K562 (cell line): Measurements from ENCODE around the gene PLK5. TPM values are rescaled to one million over a fixed set of nuclear protein-coding genes. Genes with fewer than 3 reads are reported as not detected.
A peak's percentile ranks its signal among the peaks of the same experiment; 100 is the strongest.

Experiments
- ATF3 ChIP-seq, 2 experiments: fragments of 450-650 bp in 1 of 2; sonication (generic) in 1 of 2; formaldehyde crosslinking in 1 of 2; IDR thresholded peaks in 1 of 2; conservative IDR thresholded peaks in 1 of 2; 2 replicates each; pipeline versions ENCODE4 v1.6.1 to v1.8.1; 2016 to 2023; ENCODE audit warnings: mild to moderate bottlenecking in 2 of 2, moderate library complexity in 2 of 2, inconsistent platforms in 1 of 2, missing genetic modification reagents in 1 of 2
- BCOR ChIP-seq: fragments of 450-650 bp; IDR thresholded peaks from 2 replicates; pipeline ENCODE4 v1.6.1; 2016
- E2F8 ChIP-seq: fragments of 450-650 bp; IDR thresholded peaks from 2 replicates; pipeline ENCODE4 v1.7.1; 2018; ENCODE audit warnings: mild to moderate bottlenecking, low read depth; ENCODE audit not compliant: partially characterized antibody
- KDM5B ChIP-seq: fragments of 200-600 bp; sonication (generic); IDR thresholded peaks from 2 replicates; pipeline ENCODE4 v1.6.1; 2012; ENCODE audit warnings: low read depth, mild to moderate bottlenecking, moderate library complexity, low read length, control low read depth, inconsistent platforms; ENCODE audit not compliant: insufficient replicate concordance
- MTA1 ChIP-seq: fragments of 450-650 bp; IDR thresholded peaks from 2 replicates; pipeline ENCODE4 v1.6.1; 2017; ENCODE audit warnings: borderline replicate concordance
- NFIX ChIP-seq: fragments of 250-450 bp; sonication (Bioruptor Pico); IDR thresholded peaks from 2 replicates; pipeline ENCODE4 v1.4.0; 2020; ENCODE audit warnings: low read depth, mild to moderate bottlenecking, moderate library complexity
- RBM17 ChIP-seq: fragments of 200-400 bp; formaldehyde crosslinking; IDR thresholded peaks from 2 replicates; pipeline ENCODE4 v1.6.1; 2017; ENCODE audit warnings: low read depth, mild to moderate bottlenecking, low read length, borderline replicate concordance
- TAL1 ChIP-seq: fragments of 450-650 bp; IDR thresholded peaks from 2 replicates; pipeline ENCODE4 v1.6.1; 2016; ENCODE audit warnings: mild to moderate bottlenecking
- TFAP4 ChIP-seq: sonication (generic); formaldehyde crosslinking; IDR thresholded peaks from 2 replicates; pipeline ENCODE4 v1.8.0; 2022; ENCODE audit warnings: missing genetic modification reagents, mild to moderate bottlenecking, moderate library complexity, borderline replicate concordance
- THAP7 ChIP-seq: fragments of 250-450 bp; sonication (Bioruptor Pico); IDR thresholded peaks from 2 replicates; pipeline ENCODE4 v1.5.0; 2021
- ZNF436 ChIP-seq: fragments of 250-450, 450-650 bp; sonication (Bioruptor Pico); formaldehyde crosslinking; IDR thresholded peaks from 2 replicates; pipeline ENCODE4 v1.7.0; 2020; ENCODE audit warnings: mild to moderate bottlenecking
- polyA plus RNA-seq, 8 experiments: library from polyadenylated mRNA; depleted of rRNA in 4 of 8; stranded (reverse) in 5 of 8; unstranded in 3 of 8; fragments of >200 nt; fragmentation: Nextera tagmentation in 2 of 8; fragmentation: Illumina TruSeq in 1 of 8; extraction: Ambion mirVana in 2 of 8; extraction: Trizol in 1 of 8; gene quantifications; 2 replicates each; pipeline versions ENCODE4 v1.2.1 to v1.2.3, GENCODE V29; 2011 to 2014; ENCODE audit warnings: inconsistent platforms in 1 of 8, missing spikeins in 1 of 8
- total RNA-seq, 7 experiments: library from RNA; depleted of rRNA in 6 of 7; stranded (reverse); fragments of >200 nt in 6 of 7; fragmentation: Illumina TruSeq in 2 of 7; extraction: Trizol in 2 of 7; gene quantifications; 2 replicates each; pipeline versions ENCODE4 v1.2.1 to v1.2.3, GENCODE V29; 2011 to 2021; ENCODE audit warnings: low replicate concordance in 1 of 7

The PLK5 gene
- total and polyA plus RNA-seq, 9 of the 15 experiments (the other 6 are each of a cell fraction or from before 2014, with no cell fraction given): 0.04 to 0.23 (median 0.11) TPM; not detected in 5

DNA sequence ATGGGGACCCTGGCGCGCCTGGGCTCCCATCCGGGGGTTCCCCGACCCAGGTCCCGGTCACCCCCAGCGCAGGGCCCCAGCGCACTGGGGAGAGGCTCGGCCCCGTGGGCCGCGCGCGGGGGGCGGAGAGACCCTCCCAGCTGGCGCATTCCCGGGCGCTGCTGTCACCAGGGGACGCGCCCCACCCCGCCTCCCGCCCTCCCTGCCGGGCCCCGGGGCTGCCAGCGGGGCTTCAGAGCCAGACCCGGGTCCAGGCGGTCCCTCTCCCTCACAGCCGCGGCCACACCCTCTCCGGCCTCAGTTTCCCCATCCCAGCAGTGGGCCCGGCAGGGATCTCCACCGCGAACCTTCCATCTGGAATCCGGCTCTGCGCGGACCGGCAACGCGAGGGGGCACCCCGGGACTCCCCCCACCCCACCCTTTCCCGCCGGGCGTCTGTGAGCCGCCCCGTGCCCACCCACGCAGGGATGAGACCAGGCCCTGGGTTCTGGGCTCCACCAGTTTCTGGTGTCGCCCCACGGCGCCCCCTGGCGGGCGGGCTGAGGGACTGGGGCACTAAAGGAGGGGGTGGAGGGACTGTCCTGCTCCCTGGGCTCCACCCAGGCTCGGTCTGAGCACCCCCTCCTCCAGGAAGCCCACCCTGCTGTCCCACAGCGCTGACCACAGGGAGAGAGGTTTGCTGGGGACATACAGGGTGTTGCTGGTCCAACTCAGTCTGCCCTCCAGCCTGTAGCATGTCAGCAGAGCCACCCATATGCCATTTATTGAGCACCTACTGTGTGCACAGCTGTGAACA lies 10.2 kb upstream of the PLK5 start (continued):
- TF ChIP-seq THAP7 (CRISPR knock-in tag): no peak
- no peak for TF ChIP-seq RBM17
- TF ChIP-seq BCOR: peak; percentile 94
- TF ChIP-seq TAL1: no peak
- TF ChIP-seq TFAP4 (CRISPR knock-in tag): peak; percentile 62; the same call in 1 of the 2 replicates
- peak; percentile 30 for TF ChIP-seq E2F8
- TF ChIP-seq ATF3 (IDR thresholded peaks at IDR 0.05): peak; percentile 36; the same call in 1 of the 2 replicates
- no peak for TF ChIP-seq ATF3 (CRISPR knock-in tag; conservative IDR thresholded peaks at IDR 0.05)
- TF ChIP-seq KDM5B: no peak
- peak; percentile 81; the same call in 1 of the 2 replicates for TF ChIP-seq ZNF436 (CRISPR knock-in tag)
- TF ChIP-seq MTA1: peak; percentile 38; the same call in 1 of the 2 replicates
- no peak for TF ChIP-seq NFIX (CRISPR knock-in tag)
